HEK293 (cell line): ENCODE measurements around the gene RGS14.

Source experiments
- CTCF ChIA-PET: fragments of 350-600 bp; formaldehyde crosslinking; extraction: SDS; loops from one replicate; lab custom pipeline; 2021; ENCODE audit warnings: antibody characterized with exemption; lab: Yijun Ruan, JAX
- POLR2A ChIA-PET: fragments of 300-600 bp; formaldehyde crosslinking; extraction: SDS; loops from one replicate; lab custom pipeline; 2020; ENCODE audit warnings: antibody characterized with exemption, inconsistent platforms; lab: Yijun Ruan, JAX
- H3K27ac ChIP-seq: fragments of 200-500 bp; sonication (Bioruptor generic); 2 replicates; pipeline ENCODE4 v1.5.1; 2014; ENCODE audit warnings: low read depth, low read length, control low read depth, inconsistent platforms; ENCODE audit errors: extremely low read depth
- H3K36me3 ChIP-seq, 2 experiments: fragments of 200-500 bp in 1 of 2; sonication (Bioruptor generic) in 1 of 2; 1 replicate in 1 of 2; 2 replicates in 1 of 2; pipeline ENCODE4 v1.5.1; 2014 to 2017; ENCODE audit warnings: inconsistent platforms in 2 of 2, low read length in 2 of 2; ENCODE audit not compliant: control insufficient read depth in 2 of 2, insufficient read depth in 1 of 2
- H3K4me1 ChIP-seq: fragments of 200-500 bp; sonication (Bioruptor generic); 2 replicates; pipeline ENCODE4 v1.5.1; 2014; ENCODE audit warnings: mild to moderate bottlenecking, low read length, inconsistent platforms; ENCODE audit not compliant: control insufficient read depth, insufficient read depth
- H3K4me3 ChIP-seq: 2 replicates; pipeline ENCODE4 v1.5.1; 2011; ENCODE audit warnings: low read depth, mild to moderate bottlenecking, control low read depth, low read length, moderate library complexity
- H3K9me3 ChIP-seq: fragments of 200-500 bp; sonication (Bioruptor generic); 2 replicates; pipeline ENCODE4 v1.5.1; 2014; ENCODE audit warnings: low read depth, low read length, inconsistent platforms; ENCODE audit not compliant: control insufficient read depth, insufficient read depth
- HIC1 ChIP-seq: fragments of 450-650 bp; formaldehyde crosslinking; IDR thresholded peaks from 2 replicates; pipeline ENCODE4 v1.5.1; 2016; ENCODE audit warnings: missing biosample characterization, missing genetic modification characterization
- KLF10 ChIP-seq: fragments of 450-650 bp; IDR thresholded peaks from 2 replicates; pipeline ENCODE4 v1.5.1; 2018; ENCODE audit warnings: missing biosample characterization, mild to moderate bottlenecking, missing genetic modification characterization
- KLF7 ChIP-seq: fragments of 450-650 bp; formaldehyde crosslinking; IDR thresholded peaks from 2 replicates; pipeline ENCODE4 v1.5.1; 2016; ENCODE audit warnings: missing biosample characterization, missing genetic modification characterization, borderline replicate concordance
- KLF9 ChIP-seq: fragments of 450-650 bp; formaldehyde crosslinking; IDR thresholded peaks from 2 replicates; pipeline ENCODE4 v1.5.1; 2016; ENCODE audit warnings: missing biosample characterization, missing genetic modification characterization, low read depth
- WT1 ChIP-seq: fragments of 450-650 bp; formaldehyde crosslinking; IDR thresholded peaks from 2 replicates; pipeline ENCODE4 v1.5.1; 2016; ENCODE audit warnings: missing biosample characterization, missing genetic modification characterization
- ZBTB1 ChIP-seq: fragments of 450-650 bp; formaldehyde crosslinking; IDR thresholded peaks from 2 replicates; pipeline ENCODE4 v1.5.1; 2016; ENCODE audit warnings: missing biosample characterization, missing genetic modification characterization
- ZBTB7A ChIP-seq: fragments of 450-650 bp; formaldehyde crosslinking; IDR thresholded peaks from 2 replicates; pipeline ENCODE4 v1.5.1; 2016; ENCODE audit warnings: low read depth, missing biosample characterization, missing genetic modification characterization
- ZNF155 ChIP-seq: fragments of 450-650 bp; formaldehyde crosslinking; IDR thresholded peaks from 2 replicates; pipeline ENCODE4 v1.5.1; 2016; ENCODE audit warnings: missing biosample characterization, missing genetic modification characterization
- ZNF19 ChIP-seq: fragments of 450-650 bp; formaldehyde crosslinking; IDR thresholded peaks from 2 replicates; pipeline ENCODE4; 2016; ENCODE audit warnings: missing biosample characterization, missing genetic modification characterization, low read depth
- ZNF223 ChIP-seq: fragments of 450-650 bp; formaldehyde crosslinking; IDR thresholded peaks from 2 replicates; pipeline ENCODE4 v1.5.1; 2016; ENCODE audit warnings: missing biosample characterization, missing genetic modification characterization
- ZNF292 ChIP-seq: fragments of 450-650 bp; formaldehyde crosslinking; IDR thresholded peaks from 2 replicates; pipeline ENCODE4 v1.5.1; 2016; ENCODE audit warnings: low read depth, missing biosample characterization, missing genetic modification characterization, borderline replicate concordance
- ZNF391 ChIP-seq: fragments of 450-650 bp; formaldehyde crosslinking; IDR thresholded peaks from 2 replicates; pipeline ENCODE4 v1.5.1; 2016; ENCODE audit warnings: low read depth, missing biosample characterization, missing genetic modification characterization, borderline replicate concordance
- ZNF48 ChIP-seq: fragments of 450-650 bp; formaldehyde crosslinking; IDR thresholded peaks from 2 replicates; pipeline ENCODE4 v1.5.1; 2016; ENCODE audit warnings: missing biosample characterization, missing genetic modification characterization
- ZNF555 ChIP-seq: fragments of 450-650 bp; formaldehyde crosslinking; conservative IDR thresholded peaks from 2 replicates; pipeline ENCODE4 v1.5.1; 2017; ENCODE audit warnings: missing biosample characterization, mild to moderate bottlenecking, missing genetic modification characterization, inconsistent platforms
- ZNF561 ChIP-seq: fragments of 450-650 bp; IDR thresholded peaks from 2 replicates; pipeline ENCODE4 v1.5.1; 2018; ENCODE audit warnings: missing biosample characterization, missing genetic modification characterization, borderline replicate concordance
- ZNF585B ChIP-seq: fragments of 450-650 bp; formaldehyde crosslinking; IDR thresholded peaks from 2 replicates; pipeline ENCODE4 v1.5.1; 2016; ENCODE audit warnings: missing biosample characterization, missing genetic modification characterization
- ZNF654 ChIP-seq: fragments of 450-650 bp; formaldehyde crosslinking; IDR thresholded peaks from 2 replicates; pipeline ENCODE4 v1.5.1; 2016; ENCODE audit warnings: low read depth, missing biosample characterization, missing genetic modification characterization
- ZNF747 ChIP-seq: fragments of 450-650 bp; formaldehyde crosslinking; IDR thresholded peaks from 2 replicates; pipeline ENCODE4 v1.5.1; 2016; ENCODE audit warnings: missing biosample characterization, missing genetic modification characterization
- ZNF776 ChIP-seq: fragments of 450-650 bp; formaldehyde crosslinking; IDR thresholded peaks from 2 replicates; pipeline ENCODE4 v1.5.0; 2017; ENCODE audit warnings: missing biosample characterization, missing genetic modification characterization, borderline replicate concordance
- ZNF791 ChIP-seq: fragments of 450-650 bp; formaldehyde crosslinking; IDR thresholded peaks from 2 replicates; pipeline ENCODE4 v1.5.1; 2016; ENCODE audit warnings: missing biosample characterization, missing genetic modification characterization
- TF ChIP-seq, protein P1 (sequence below): fragments of 450-650 bp; formaldehyde crosslinking; IDR thresholded peaks from 2 replicates; pipeline ENCODE4 v1.5.1; 2016; ENCODE audit warnings: missing biosample characterization, missing genetic modification characterization, borderline replicate concordance
- TF ChIP-seq, protein P2 (sequence below): fragments of 450-650 bp; formaldehyde crosslinking; IDR thresholded peaks from 2 replicates; pipeline ENCODE4 v1.5.1; 2016; ENCODE audit warnings: missing biosample characterization, missing genetic modification characterization, low read depth
- TF ChIP-seq, protein P3 (sequence below): fragments of 450-650 bp; formaldehyde crosslinking; IDR thresholded peaks from 2 replicates; pipeline ENCODE4 v1.5.1; 2016; ENCODE audit warnings: missing biosample characterization, missing genetic modification characterization

The RGS14 gene

GRCh38 chr5:177327539-177328522, 29.9 kb upstream of the RGS14 start:
- TF ChIP-seq, protein P1, sequence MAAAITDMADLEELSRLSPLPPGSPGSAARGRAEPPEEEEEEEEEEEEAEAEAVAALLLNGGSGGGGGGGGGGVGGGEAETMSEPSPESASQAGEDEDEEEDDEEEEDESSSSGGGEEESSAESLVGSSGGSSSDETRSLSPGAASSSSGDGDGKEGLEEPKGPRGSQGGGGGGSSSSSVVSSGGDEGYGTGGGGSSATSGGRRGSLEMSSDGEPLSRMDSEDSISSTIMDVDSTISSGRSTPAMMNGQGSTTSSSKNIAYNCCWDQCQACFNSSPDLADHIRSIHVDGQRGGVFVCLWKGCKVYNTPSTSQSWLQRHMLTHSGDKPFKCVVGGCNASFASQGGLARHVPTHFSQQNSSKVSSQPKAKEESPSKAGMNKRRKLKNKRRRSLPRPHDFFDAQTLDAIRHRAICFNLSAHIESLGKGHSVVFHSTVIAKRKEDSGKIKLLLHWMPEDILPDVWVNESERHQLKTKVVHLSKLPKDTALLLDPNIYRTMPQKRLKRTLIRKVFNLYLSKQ: no peak
- no peak for TF ChIP-seq ZBTB7A (tag by site-specific recombination)
- no peak for TF ChIP-seq ZNF48 (tag by site-specific recombination)
- TF ChIP-seq WT1 (tag by site-specific recombination): no peak
- TF ChIP-seq ZNF561 (tag by site-specific recombination): no peak
- no peak for TF ChIP-seq ZNF791
- no peak for TF ChIP-seq ZNF223 (tag by site-specific recombination)
- TF ChIP-seq KLF9 (tag by site-specific recombination): no peak
- TF ChIP-seq ZNF292 (tag by site-specific recombination): no peak
- no peak for TF ChIP-seq KLF7
- no peak for TF ChIP-seq ZNF155 (tag by site-specific recombination)
- no peak for TF ChIP-seq ZNF391 (tag by site-specific recombination)
- TF ChIP-seq HIC1 (tag by site-specific recombination): no peak
- no peak for TF ChIP-seq ZNF19 (tag by site-specific recombination)
- TF ChIP-seq ZNF654 (tag by site-specific recombination): no peak
- no peak for TF ChIP-seq ZNF776 (tag by site-specific recombination)
- TF ChIP-seq ZNF555: no peak
- no peak for TF ChIP-seq KLF10 (tag by site-specific recombination)
- TF ChIP-seq ZNF747: no peak
- no peak for TF ChIP-seq ZNF585B (tag by site-specific recombination)
- Histone ChIP-seq H3K9me3 (no peaks in the 10 kb centered on the region), H3K36me3 (peaks cover 0 to 38% of the 10 kb centered on the region in 2 experiments; a peak in 2 of 3 replicates), H3K27ac (0 out of 2 replicates have a peak overlapping the region, but pooled peaks have one; percentile 16), H3K4me1 (no peaks in the 10 kb centered on the region), H3K4me3 (no peak overlapping the region)
- POLR2A ChIA-PET: interaction anchor here (0.6 to 1.2 kb wide), 3 partner anchors 12 to 98 kb away, joined by 3 read pairs; no protein-coding TSS in a partner anchor
- CTCF ChIA-PET: interaction anchor here (0.6 to 2.0 kb wide), 6 partner anchors 9 to 207 kb away, joined by 3 to 6 read pairs (median 3); no protein-coding TSS in a partner anchor

DNA sequence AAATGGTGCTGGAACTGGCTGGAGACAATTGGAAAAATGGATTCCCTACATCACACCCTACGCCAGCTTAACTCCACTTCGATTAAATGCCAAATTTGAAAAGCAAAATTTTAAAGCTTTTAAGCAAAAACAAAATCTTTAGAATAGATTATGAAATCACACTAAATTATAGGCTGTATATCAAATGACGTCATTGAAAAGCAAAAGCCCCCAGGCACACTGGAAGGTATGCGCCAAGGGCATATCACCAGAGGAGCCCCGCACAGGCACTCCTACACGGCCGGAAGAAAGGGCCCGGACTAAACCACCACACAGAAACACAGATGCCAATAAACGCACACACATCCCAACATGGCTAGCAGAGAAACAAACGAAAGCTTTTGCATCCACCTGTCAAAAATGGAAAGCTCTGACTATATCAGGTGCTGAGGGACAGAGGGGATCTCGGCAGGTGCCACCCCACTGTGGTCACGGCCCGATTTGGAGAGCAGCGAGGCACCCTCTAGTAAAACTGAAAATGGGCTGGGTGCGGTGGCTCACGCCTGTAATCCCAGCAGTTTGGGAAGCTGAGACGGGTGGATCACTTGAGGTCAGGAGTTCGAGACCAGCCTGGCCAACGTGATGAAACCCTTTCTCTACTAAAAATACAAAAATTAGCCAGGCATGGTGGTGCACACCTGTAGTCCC, 29.0 kb upstream of the RGS14 start:
- Histone ChIP-seq H3K9me3 (no peaks in the 10 kb centered on the region), H3K4me1 (no peaks in the 10 kb centered on the region), H3K4me3 (no peak overlapping the region), H3K27ac (no peak overlapping the region), H3K36me3 (peaks cover 0 to 47% of the 10 kb centered on the region in 2 experiments; a peak in 2 of 3 replicates)
- CTCF ChIA-PET: interaction anchor here (1.5 to 2.0 kb wide), 2 partner anchors 9 to 10 kb away, joined by 3 to 6 read pairs; no protein-coding TSS in a partner anchor
- TF ChIP-seq, protein P2, sequence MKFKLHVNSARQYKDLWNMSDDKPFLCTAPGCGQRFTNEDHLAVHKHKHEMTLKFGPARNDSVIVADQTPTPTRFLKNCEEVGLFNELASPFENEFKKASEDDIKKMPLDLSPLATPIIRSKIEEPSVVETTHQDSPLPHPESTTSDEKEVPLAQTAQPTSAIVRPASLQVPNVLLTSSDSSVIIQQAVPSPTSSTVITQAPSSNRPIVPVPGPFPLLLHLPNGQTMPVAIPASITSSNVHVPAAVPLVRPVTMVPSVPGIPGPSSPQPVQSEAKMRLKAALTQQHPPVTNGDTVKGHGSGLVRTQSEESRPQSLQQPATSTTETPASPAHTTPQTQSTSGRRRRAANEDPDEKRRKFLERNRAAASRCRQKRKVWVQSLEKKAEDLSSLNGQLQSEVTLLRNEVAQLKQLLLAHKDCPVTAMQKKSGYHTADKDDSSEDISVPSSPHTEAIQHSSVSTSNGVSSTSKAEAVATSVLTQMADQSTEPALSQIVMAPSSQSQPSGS: peak; percentile 65; the same call in 1 of the 2 replicates
- TF ChIP-seq ZBTB1: no peak
- TF ChIP-seq, protein P3, sequence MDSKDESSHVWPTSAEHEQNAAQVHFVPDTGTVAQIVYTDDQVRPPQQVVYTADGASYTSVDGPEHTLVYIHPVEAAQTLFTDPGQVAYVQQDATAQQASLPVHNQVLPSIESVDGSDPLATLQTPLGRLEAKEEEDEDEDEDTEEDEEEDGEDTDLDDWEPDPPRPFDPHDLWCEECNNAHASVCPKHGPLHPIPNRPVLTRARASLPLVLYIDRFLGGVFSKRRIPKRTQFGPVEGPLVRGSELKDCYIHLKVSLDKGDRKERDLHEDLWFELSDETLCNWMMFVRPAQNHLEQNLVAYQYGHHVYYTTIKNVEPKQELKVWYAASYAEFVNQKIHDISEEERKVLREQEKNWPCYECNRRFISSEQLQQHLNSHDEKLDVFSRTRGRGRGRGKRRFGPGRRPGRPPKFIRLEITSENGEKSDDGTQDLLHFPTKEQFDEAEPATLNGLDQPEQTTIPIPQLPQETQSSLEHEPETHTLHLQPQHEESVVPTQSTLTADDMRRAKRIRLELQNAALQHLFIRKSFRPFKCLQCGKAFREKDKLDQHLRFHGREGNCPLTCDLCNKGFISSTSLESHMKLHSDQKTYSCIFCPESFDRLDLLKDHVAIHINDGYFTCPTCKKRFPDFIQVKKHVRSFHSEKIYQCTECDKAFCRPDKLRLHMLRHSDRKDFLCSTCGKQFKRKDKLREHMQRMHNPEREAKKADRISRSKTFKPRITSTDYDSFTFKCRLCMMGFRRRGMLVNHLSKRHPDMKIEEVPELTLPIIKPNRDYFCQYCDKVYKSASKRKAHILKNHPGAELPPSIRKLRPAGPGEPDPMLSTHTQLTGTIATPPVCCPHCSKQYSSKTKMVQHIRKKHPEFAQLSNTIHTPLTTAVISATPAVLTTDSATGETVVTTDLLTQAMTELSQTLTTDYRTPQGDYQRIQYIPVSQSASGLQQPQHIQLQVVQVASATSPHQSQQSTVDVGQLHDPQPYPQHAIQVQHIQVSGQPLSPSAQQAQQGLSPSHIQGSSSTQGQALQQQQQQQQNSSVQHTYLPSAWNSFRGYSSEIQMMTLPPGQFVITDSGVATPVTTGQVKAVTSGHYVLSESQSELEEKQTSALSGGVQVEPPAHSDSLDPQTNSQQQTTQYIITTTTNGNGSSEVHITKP: peak; percentile 47
- POLR2A ChIA-PET: interaction anchor here (0.6 kb wide), 1 partner anchor 13 kb away, joined by 3 read pairs; no protein-coding TSS in a partner anchor
